ENCODE results near the gene QRFP.

DNA sequence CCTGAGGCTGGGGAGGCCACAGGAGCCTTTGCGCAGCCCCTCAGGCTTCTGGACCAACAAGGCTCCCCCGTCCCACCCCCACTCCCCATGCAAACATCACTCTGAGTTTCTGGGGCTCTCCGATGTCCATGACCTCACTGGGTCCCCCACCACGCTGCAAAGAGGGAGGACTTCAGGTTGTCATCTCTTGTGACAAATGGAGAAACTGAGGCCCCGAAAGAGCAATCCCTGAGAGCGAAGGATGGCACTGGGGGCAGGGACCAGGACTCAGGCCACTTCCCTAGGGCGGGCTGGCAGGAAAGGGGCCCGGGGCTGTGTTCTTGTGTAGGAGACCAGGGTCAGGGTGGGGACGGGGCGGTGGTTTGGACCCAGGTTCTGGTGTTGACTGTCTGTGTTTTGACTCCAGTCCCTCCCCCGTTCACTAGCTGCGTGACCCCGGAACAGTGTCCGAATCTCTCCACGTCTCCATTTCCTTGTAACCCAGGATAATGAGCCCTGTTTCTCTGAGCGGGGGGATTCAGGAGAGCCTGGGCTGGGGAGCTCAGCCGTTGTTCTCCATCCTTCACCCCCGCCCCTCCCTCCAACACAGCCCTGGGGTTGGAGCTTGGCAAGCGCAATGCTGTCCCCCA, 28.6 kb upstream of the QRFP start:
- TF ChIP-seq ELF1 (IDR thresholded peaks at IDR 0.05): no peak
- TF ChIP-seq, protein P1, sequence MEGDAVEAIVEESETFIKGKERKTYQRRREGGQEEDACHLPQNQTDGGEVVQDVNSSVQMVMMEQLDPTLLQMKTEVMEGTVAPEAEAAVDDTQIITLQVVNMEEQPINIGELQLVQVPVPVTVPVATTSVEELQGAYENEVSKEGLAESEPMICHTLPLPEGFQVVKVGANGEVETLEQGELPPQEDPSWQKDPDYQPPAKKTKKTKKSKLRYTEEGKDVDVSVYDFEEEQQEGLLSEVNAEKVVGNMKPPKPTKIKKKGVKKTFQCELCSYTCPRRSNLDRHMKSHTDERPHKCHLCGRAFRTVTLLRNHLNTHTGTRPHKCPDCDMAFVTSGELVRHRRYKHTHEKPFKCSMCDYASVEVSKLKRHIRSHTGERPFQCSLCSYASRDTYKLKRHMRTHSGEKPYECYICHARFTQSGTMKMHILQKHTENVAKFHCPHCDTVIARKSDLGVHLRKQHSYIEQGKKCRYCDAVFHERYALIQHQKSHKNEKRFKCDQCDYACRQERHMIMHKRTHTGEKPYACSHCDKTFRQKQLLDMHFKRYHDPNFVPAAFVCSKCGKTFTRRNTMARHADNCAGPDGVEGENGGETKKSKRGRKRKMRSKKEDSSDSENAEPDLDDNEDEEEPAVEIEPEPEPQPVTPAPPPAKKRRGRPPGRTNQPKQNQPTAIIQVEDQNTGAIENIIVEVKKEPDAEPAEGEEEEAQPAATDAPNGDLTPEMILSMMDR (IDR thresholded peaks at IDR 0.05): no peak

All from SK-N-SH (cell line).